ENCODE results near the gene MSLN. TPM values are rescaled to one million over a fixed set of nuclear protein-coding genes. Genes with fewer than 3 reads are reported as not detected.

MSLN gene
- total and polyA plus RNA-seq, 2 experiments from 2014 or later, result 0.10 TPM; not detected in 1

- no peaks in the 10 kb centered on the region for H3K36me3 Mint-ChIP-seq (ENCODE audit: low read depth)
- Histone ChIP-seq H3K4me3 (no peak overlapping the region), H3K9me2 (ENCODE audit: insufficient read depth) (no peaks in the 10 kb centered on the region), H4K20me1 (replicated peaks; ENCODE audit: insufficient read depth) (no peaks in the 10 kb centered on the region), H3F3A (replicated peaks; ENCODE audit: low read depth) (0 out of 2 replicates have a peak, but pooled peaks cover 3% of the 10 kb centered on the region), H3K4me1 (ENCODE audit: insufficient read depth) (no peaks in the 10 kb centered on the region), H3K79me2 (replicated peaks; ENCODE audit: insufficient read depth) (no peaks in the 10 kb centered on the region), H3K27me3 (ENCODE audit: insufficient read depth) (no peaks in the 10 kb centered on the region), H3K4me2 (no peak overlapping the region), H3K27ac (ENCODE audit: low read depth) (no peak overlapping the region), H3K36me3 (ENCODE audit: insufficient read depth) (no peaks in the 10 kb centered on the region), H2AFZ (no peak overlapping the region)
- DNase-seq (ENCODE audit: low spot score) (no peak), ATAC-seq (no peak)
- no peaks in the 10 kb centered on the region for H3K9me3 Mint-ChIP-seq
- H3K27me3 Mint-ChIP-seq (ENCODE audit: insufficient read depth, low read depth, poor library complexity), result peaks cover 15% of the 10 kb centered on the region
- no peak overlapping the region for H3K27ac Mint-ChIP-seq
- no peak overlapping the region for H3K4me3 Mint-ChIP-seq
- H3K4me1 Mint-ChIP-seq, result no peaks in the 10 kb centered on the region; the same call in 2 of the 3 replicates
- TF ChIP-seq ZNF114 (CRISPR knock-in tag; IDR thresholded peaks at IDR 0.05) (no peak), ZNF462 (CRISPR knock-in tag; IDR thresholded peaks at IDR 0.05) (no peak), CREB1 (CRISPR knock-in tag; IDR thresholded peaks at IDR 0.05; ENCODE audit: low read depth) (no peak), EZH2 (IDR thresholded peaks at IDR 0.05; ENCODE audit: low read depth, unreplicated experiment) (no peak), STAT1 (IDR thresholded peaks at IDR 0.05; ENCODE audit: unreplicated experiment) (no peak), REST (IDR thresholded peaks at IDR 0.05; ENCODE audit: unreplicated experiment) (no peak), CTCF (conservative IDR thresholded peaks at IDR 0.05; ENCODE audit: low read depth in 2 of 2) (no peak), JUNB (IDR thresholded peaks at IDR 0.05; ENCODE audit: unreplicated experiment) (no peak), POLR2AphosphoS5 (IDR thresholded peaks at IDR 0.05; ENCODE audit: low read depth) (no peak), NANOG (IDR thresholded peaks at IDR 0.05; ENCODE audit: borderline replicate concordance) (no peak)
Measured at GRCh38 chr16:766008-766819, 5.7 kb downstream of the MSLN start.
